Measurements from ENCODE around the gene XRCC6.
"Not testable (repeated sequence)": the region's sequence is repeated elsewhere in the genome, so short reads cannot be mapped to it uniquely, and the experiment has no call there.

The XRCC6 gene

DNA sequence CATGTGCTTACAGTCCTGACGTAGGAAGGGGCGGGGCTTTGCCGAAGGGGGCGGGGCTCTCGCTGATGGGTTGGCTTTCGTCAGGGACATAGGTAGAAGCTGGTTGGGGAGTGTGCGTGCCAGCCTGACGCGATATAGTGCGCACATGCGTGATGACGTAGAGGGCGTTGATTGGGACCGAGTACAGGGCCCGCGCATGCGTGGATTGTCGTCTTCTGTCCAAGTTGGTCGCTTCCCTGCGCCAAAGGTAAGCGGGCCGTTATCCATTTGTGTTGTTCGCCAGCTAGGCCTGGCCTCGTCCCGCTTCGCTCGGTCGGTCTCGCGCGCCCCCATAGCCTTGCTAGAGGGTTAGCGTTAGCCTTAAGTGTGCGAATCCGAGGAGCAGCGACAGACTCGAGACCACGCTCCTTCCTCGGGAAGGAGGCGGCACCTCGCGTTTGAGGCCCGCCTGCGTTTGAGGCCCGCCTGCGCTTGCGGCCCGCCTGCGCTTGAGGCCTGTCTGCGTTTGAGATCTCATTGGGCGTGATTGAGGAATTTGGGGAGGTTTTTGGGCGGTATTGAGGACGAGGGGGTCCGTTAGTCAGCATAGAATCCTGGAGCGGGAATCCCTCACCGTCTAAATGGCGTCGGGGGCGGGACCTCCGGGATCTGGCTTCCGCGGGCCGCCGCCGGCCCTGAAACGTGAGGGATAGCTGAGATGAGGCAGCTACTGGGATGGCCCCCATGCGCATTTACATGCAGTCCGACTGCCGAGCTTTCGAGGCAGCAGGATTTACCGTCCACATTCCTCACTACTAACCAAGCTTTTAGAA, at the start of gene XRCC6:
TSS of gene XRCC6 (plus strand) at position 197 of the 812 bp plus-strand sequence. CDS start 710 bp downstream, outside the sequence.
- peak within 1 kb of the TSS; percentile 92 for H3K27ac ChIP-seq
- no peak for TF ChIP-seq ZFX (IDR thresholded peaks at IDR 0.05; ENCODE audit: borderline replicate concordance)
- TF ChIP-seq CTCF (IDR thresholded peaks at IDR 0.05), result no peak

- H3K27ac ChIP-seq, result no peak overlapping the region
- no peak for TF ChIP-seq CTCF (IDR thresholded peaks at IDR 0.05)
- TF ChIP-seq ZFX (IDR thresholded peaks at IDR 0.05; ENCODE audit: borderline replicate concordance), result no peak
Measured at GRCh38 chr22:41571786-41572185, 49.3 kb upstream of the XRCC6 start.

- not testable (repeated sequence) for H3K27ac ChIP-seq
Measured at GRCh38 chr22:41572305-41572704, 48.8 kb upstream of the XRCC6 start.

- 0 out of 2 replicates have a peak overlapping the region, but pooled peaks have one; percentile 1 for H3K27ac ChIP-seq
- no peak for TF ChIP-seq CTCF (IDR thresholded peaks at IDR 0.05)
- TF ChIP-seq ZFX (IDR thresholded peaks at IDR 0.05; ENCODE audit: borderline replicate concordance), result no peak
Measured at GRCh38 chr22:41573677-41574076, 47.4 kb upstream of the XRCC6 start.

GRCh38 chr22:41574847-41575381, 46.2 kb upstream of the XRCC6 start:
- TF ChIP-seq ZFX (IDR thresholded peaks at IDR 0.05; ENCODE audit: borderline replicate concordance) (no peak), CTCF (IDR thresholded peaks at IDR 0.05) (no peak)
- no peak overlapping the region for H3K27ac ChIP-seq

GRCh38 chr22:41575533-41575932, 45.6 kb upstream of the XRCC6 start:
- H3K27ac ChIP-seq, result no peak overlapping the region
- TF ChIP-seq CTCF (IDR thresholded peaks at IDR 0.05) (no peak), ZFX (IDR thresholded peaks at IDR 0.05; ENCODE audit: borderline replicate concordance) (no peak)

DNA sequence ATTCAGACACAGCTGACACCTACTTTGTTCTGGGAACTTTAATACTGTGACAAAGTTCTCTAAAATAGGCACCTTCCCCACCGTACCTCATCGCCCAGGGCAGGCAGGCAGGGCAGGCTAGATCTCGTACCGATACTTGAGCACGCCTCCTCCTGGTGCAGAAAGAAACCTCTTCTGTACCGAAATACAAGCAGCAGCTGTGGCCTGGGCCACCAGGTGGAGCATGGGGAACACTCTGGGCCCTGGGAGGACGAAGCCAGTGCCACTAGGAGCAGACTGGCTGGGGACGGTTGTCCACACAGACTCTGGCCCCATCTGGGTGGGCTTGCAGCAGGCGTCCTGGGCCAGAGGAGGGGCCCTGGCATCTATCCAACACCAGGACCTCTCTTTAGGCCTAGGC, 44.2 kb upstream of the XRCC6 start:
- TF ChIP-seq CTCF (IDR thresholded peaks at IDR 0.05) (peak; percentile 70), ZFX (IDR thresholded peaks at IDR 0.05; ENCODE audit: borderline replicate concordance) (no peak)

More for the DNA sequence above, 44.2 kb upstream of the XRCC6 start:
- H3K27ac ChIP-seq, result no peak overlapping the region

All from 22Rv1 (cell line).